Measurements from ENCODE around the gene CAPN5. TPM values are rescaled to one million over a fixed set of nuclear protein-coding genes. Genes with fewer than 3 reads are reported as not detected.

The CAPN5 gene
- total and polyA plus RNA-seq, 2 of the 13 experiments (the other 11 are each of a cell fraction or from before 2014, with no cell fraction given), result 0.27 to 1.2 TPM

DNA sequence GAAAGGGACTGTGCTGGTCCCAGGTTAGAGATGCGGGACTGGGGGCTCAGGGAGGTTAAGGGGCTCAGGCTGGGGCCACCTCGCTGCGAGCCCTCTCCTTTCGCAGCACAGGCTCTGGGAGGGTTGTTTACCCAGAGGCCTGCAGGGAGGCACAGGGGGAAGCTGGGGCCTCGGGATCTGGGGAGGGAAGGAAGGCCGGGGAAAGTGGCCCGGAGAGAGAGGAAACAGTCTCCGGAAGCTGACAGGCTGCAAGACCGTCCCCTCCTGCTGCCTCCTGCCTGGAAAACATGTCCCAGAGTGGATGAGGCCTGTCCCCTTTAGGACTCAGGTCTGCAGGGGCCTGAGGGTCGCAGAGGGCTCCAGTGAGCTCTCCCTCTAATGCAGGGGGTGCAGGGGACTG lies 106.7 kb downstream of the CAPN5 start (continued):
- TF ChIP-seq, protein P1, sequence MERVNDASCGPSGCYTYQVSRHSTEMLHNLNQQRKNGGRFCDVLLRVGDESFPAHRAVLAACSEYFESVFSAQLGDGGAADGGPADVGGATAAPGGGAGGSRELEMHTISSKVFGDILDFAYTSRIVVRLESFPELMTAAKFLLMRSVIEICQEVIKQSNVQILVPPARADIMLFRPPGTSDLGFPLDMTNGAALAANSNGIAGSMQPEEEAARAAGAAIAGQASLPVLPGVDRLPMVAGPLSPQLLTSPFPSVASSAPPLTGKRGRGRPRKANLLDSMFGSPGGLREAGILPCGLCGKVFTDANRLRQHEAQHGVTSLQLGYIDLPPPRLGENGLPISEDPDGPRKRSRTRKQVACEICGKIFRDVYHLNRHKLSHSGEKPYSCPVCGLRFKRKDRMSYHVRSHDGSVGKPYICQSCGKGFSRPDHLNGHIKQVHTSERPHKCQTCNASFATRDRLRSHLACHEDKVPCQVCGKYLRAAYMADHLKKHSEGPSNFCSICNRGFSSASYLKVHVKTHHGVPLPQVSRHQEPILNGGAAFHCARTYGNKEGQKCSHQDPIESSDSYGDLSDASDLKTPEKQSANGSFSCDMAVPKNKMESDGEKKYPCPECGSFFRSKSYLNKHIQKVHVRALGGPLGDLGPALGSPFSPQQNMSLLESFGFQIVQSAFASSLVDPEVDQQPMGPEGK (CRISPR knock-in tag; IDR thresholded peaks at IDR 0.05), result peak; percentile 80
- TF ChIP-seq ZNF501 (CRISPR knock-in tag; IDR thresholded peaks at IDR 0.05) (no peak), SP5 (CRISPR knock-in tag; IDR thresholded peaks at IDR 0.05; ENCODE audit: borderline replicate concordance, low read depth) (0 out of 2 replicates have a peak, but pooled peaks have one; percentile 26), SALL1 (CRISPR knock-in tag; IDR thresholded peaks at IDR 0.05) (peak; percentile 46; the same call in 1 of the 2 replicates), TCF12 (IDR thresholded peaks at IDR 0.05) (no peak), TCF12 (CRISPR knock-in tag; IDR thresholded peaks at IDR 0.05) (no peak), ZNF543 (CRISPR knock-in tag; IDR thresholded peaks at IDR 0.05) (0 out of 2 replicates have a peak, but pooled peaks have one; percentile 55), ZNF746 (CRISPR knock-in tag; IDR thresholded peaks at IDR 0.05) (0 out of 2 replicates have a peak, but pooled peaks have one; percentile 52), BORCS8-MEF2B (CRISPR knock-in tag; IDR thresholded peaks at IDR 0.05) (no peak), ZC3H13 (CRISPR knock-in tag; IDR thresholded peaks at IDR 0.05) (no peak), NFYB (CRISPR knock-in tag; IDR thresholded peaks at IDR 0.05) (no peak), BRD4 (CRISPR knock-in tag; IDR thresholded peaks at IDR 0.05) (0 out of 2 replicates have a peak, but pooled peaks have one; percentile 48)
- TF ChIP-seq, protein P2, sequence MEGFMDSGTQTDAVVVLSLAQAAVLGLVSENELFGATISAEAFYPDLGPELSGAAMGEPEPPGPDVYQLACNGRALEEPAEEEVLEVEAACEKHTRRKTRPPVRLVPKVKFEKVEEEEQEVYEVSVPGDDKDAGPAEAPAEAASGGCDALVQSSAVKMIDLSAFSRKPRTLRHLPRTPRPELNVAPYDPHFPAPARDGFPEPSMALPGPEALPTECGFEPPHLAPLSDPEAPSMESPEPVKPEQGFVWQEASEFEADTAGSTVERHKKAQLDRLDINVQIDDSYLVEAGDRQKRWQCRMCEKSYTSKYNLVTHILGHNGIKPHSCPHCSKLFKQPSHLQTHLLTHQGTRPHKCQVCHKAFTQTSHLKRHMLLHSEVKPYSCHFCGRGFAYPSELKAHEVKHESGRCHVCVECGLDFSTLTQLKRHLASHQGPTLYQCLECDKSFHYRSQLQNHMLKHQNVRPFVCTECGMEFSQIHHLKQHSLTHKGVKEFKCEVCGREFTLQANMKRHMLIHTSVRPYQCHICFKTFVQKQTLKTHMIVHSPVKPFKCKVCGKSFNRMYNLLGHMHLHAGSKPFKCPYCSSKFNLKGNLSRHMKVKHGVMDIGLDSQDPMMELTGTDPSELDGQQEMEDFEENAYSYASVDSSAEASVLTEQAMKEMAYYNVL (CRISPR knock-in tag; IDR thresholded peaks at IDR 0.05; ENCODE audit: borderline replicate concordance), result no peak; the same call in 1 of the 2 replicates
- TF ChIP-seq, protein P3, sequence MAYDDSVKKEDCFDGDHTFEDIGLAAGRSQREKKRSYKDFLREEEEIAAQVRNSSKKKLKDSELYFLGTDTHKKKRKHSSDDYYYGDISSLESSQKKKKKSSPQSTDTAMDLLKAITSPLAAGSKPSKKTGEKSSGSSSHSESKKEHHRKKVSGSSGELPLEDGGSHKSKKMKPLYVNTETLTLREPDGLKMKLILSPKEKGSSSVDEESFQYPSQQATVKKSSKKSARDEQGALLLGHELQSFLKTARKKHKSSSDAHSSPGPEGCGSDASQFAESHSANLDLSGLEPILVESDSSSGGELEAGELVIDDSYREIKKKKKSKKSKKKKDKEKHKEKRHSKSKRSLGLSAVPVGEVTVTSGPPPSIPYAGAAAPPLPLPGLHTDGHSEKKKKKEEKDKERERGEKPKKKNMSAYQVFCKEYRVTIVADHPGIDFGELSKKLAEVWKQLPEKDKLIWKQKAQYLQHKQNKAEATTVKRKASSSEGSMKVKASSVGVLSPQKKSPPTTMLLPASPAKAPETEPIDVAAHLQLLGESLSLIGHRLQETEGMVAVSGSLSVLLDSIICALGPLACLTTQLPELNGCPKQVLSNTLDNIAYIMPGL (CRISPR knock-in tag; IDR thresholded peaks at IDR 0.05; ENCODE audit: borderline replicate concordance in 1 of 2, low read depth in 1 of 2), result peak in 1 of 2 experiments; percentile 37; a peak in 1 of 4 replicates
- TF ChIP-seq, protein P4, sequence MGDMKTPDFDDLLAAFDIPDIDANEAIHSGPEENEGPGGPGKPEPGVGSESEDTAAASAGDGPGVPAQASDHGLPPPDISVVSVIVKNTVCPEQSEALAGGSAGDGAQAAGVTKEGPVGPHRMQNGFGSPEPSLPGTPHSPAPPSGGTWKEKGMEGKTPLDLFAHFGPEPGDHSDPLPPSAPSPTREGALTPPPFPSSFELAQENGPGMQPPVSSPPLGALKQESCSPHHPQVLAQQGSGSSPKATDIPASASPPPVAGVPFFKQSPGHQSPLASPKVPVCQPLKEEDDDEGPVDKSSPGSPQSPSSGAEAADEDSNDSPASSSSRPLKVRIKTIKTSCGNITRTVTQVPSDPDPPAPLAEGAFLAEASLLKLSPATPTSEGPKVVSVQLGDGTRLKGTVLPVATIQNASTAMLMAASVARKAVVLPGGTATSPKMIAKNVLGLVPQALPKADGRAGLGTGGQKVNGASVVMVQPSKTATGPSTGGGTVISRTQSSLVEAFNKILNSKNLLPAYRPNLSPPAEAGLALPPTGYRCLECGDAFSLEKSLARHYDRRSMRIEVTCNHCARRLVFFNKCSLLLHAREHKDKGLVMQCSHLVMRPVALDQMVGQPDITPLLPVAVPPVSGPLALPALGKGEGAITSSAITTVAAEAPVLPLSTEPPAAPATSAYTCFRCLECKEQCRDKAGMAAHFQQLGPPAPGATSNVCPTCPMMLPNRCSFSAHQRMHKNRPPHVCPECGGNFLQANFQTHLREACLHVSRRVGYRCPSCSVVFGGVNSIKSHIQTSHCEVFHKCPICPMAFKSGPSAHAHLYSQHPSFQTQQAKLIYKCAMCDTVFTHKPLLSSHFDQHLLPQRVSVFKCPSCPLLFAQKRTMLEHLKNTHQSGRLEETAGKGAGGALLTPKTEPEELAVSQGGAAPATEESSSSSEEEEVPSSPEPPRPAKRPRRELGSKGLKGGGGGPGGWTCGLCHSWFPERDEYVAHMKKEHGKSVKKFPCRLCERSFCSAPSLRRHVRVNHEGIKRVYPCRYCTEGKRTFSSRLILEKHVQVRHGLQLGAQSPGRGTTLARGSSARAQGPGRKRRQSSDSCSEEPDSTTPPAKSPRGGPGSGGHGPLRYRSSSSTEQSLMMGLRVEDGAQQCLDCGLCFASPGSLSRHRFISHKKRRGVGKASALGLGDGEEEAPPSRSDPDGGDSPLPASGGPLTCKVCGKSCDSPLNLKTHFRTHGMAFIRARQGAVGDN (CRISPR knock-in tag; IDR thresholded peaks at IDR 0.05), result peak; percentile 85
- TF ChIP-seq, protein P5, sequence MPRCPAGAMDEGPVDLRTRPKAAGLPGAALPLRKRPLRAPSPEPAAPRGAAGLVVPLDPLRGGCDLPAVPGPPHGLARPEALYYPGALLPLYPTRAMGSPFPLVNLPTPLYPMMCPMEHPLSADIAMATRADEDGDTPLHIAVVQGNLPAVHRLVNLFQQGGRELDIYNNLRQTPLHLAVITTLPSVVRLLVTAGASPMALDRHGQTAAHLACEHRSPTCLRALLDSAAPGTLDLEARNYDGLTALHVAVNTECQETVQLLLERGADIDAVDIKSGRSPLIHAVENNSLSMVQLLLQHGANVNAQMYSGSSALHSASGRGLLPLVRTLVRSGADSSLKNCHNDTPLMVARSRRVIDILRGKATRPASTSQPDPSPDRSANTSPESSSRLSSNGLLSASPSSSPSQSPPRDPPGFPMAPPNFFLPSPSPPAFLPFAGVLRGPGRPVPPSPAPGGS (CRISPR knock-in tag; IDR thresholded peaks at IDR 0.05), result peak; percentile 44; the same call in 1 of the 2 replicates
- TF ChIP-seq, protein P6, sequence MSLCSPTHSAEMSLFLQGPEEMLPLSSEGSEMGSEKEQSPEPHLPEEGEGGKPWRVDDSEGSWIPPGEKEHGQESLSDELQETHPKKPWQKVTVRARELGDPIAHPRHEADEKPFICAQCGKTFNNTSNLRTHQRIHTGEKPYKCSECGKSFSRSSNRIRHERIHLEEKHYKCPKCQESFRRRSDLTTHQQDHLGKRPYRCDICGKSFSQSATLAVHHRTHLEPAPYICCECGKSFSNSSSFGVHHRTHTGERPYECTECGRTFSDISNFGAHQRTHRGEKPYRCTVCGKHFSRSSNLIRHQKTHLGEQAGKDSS (CRISPR knock-in tag; IDR thresholded peaks at IDR 0.05; ENCODE audit: borderline replicate concordance, low read depth), result 0 out of 2 replicates have a peak, but pooled peaks have one; percentile 39

Data from HepG2 (cell line).